ENCODE measurements around the gene RPL9. TPM values are rescaled to one million over a fixed set of nuclear protein-coding genes. Genes with fewer than 3 reads are reported as not detected.
A peak's percentile ranks its signal among the peaks of the same experiment; 100 is the strongest.

Gene RPL9
- total RNA-seq, 1 donor from 2014 or later, result 831 TPM

DNA sequence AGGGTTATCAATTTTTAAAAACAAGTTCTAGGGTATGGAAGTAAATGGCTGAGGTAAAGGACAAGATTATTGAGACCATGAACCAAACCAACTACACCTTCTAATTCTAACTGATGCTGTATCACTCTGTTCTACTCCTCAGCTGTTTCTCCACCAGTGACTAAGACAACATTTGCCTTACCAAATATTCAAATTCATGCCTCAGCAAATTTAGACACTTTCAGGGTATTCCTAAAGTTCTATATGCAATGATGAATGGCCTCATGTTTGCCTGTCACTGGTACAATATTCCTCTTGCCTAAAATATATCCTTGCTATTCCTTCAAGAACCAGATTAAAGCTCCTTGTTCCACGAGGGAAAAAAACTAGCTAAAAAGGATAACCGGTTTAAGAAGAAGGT, 5.0 kb downstream of the RPL9 start:
- Mint-ChIP-seq H3K4me3 (ENCODE audit: unreplicated experiment) (no peak overlapping the region), H3K36me3 (ENCODE audit: unreplicated experiment) (peaks cover 6% of the 10 kb centered on the region), H3K9me3 (ENCODE audit: unreplicated experiment) (peaks cover 8% of the 10 kb centered on the region), H3K27me3 (ENCODE audit: unreplicated experiment) (peaks cover 9% of the 10 kb centered on the region), H3K4me1 (ENCODE audit: low read depth, unreplicated experiment) (peaks cover 9% of the 10 kb centered on the region), H3K27ac (ENCODE audit: unreplicated experiment) (no peak overlapping the region)
- TF ChIP-seq, protein P1, sequence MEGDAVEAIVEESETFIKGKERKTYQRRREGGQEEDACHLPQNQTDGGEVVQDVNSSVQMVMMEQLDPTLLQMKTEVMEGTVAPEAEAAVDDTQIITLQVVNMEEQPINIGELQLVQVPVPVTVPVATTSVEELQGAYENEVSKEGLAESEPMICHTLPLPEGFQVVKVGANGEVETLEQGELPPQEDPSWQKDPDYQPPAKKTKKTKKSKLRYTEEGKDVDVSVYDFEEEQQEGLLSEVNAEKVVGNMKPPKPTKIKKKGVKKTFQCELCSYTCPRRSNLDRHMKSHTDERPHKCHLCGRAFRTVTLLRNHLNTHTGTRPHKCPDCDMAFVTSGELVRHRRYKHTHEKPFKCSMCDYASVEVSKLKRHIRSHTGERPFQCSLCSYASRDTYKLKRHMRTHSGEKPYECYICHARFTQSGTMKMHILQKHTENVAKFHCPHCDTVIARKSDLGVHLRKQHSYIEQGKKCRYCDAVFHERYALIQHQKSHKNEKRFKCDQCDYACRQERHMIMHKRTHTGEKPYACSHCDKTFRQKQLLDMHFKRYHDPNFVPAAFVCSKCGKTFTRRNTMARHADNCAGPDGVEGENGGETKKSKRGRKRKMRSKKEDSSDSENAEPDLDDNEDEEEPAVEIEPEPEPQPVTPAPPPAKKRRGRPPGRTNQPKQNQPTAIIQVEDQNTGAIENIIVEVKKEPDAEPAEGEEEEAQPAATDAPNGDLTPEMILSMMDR (IDR thresholded peaks at IDR 0.05; ENCODE audit: partially characterized antibody, unreplicated experiment), result no peak
- DNase-seq, result no peak

DNA sequence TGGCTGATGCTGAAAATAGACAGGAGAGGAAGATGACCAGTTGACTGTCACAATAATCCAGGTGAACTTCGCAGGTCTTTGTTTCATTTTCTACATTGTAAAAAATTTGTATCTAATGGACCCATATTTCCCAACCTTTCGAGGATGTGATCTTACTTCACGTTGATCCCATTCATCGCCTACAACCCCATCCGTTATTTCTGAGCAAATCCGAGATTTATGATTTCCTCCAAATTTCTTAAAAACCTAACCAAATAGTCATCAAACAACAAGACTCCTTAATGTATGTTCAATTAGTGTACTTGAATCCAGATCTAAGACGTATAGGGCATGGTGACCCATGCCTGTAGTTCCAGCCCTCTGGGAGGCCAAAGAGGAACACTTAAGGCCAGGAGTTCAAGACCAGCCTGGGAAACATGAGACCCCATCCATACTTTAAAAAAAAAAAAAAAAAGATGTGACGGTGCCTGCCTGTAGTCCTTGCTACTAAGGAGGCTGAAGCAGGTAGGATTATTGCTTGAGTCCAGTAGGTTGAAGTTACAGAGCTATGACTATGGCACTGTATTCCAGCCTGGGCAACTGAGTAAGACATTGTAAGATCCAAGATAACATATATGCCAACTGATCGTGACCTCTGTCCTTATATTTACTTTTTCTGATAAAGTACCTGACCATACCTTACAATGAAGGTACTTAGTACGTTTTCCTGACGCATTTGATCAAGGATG, 5.7 kb downstream of the RPL9 start:
- H3K27ac Mint-ChIP-seq (ENCODE audit: unreplicated experiment), result peak overlapping the region; percentile 46
- peaks cover 6% of the 10 kb centered on the region for H3K36me3 Mint-ChIP-seq (ENCODE audit: unreplicated experiment)
- no peak for DNase-seq
- H3K27me3 Mint-ChIP-seq (ENCODE audit: unreplicated experiment), result peaks cover 2% of the 10 kb centered on the region
- peaks cover under 1% of the 10 kb centered on the region for H3K9me3 Mint-ChIP-seq (ENCODE audit: unreplicated experiment)
- no peak overlapping the region for H3K4me3 Mint-ChIP-seq (ENCODE audit: unreplicated experiment)
- TF ChIP-seq, protein P1 (IDR thresholded peaks at IDR 0.05; ENCODE audit: partially characterized antibody, unreplicated experiment), result no peak
- peaks cover 9% of the 10 kb centered on the region for H3K4me1 Mint-ChIP-seq (ENCODE audit: low read depth, unreplicated experiment)

DNA sequence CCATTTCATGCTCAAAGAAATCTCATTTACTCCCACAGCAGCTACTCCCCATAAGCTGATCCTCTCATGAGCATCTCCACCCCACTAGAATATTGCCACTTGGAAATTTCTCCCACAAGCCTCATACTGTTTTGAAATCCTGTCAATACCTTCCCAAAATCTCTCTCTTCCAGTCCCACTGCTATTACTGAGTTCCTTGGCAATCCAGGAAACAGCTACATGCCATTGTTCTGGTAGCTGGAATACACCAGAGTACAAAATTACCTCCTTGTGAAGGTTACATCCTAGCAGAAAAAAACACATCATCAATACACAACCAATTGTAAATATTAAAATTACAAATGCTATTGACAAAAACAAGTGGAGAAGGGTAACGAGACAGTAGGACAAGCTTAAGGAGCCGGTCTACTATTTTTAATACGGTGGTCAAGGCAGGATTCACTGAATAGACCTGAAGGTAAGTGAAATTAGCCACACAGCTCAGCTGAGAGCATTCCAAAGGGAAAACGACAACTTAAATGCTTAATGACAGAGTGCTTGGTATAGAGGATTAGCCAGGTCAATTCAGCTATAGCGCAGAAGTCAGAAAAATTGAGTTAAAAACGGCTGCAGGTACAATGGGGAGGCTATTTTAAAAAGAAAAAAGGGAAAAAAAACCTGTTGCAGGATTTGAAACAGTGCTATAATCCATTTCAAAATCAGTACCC, 6.4 kb downstream of the RPL9 start:
- Mint-ChIP-seq H3K9me3 (ENCODE audit: unreplicated experiment) (no peaks in the 10 kb centered on the region), H3K27me3 (ENCODE audit: unreplicated experiment) (peaks cover 2% of the 10 kb centered on the region), H3K36me3 (ENCODE audit: unreplicated experiment) (peaks cover 6% of the 10 kb centered on the region), H3K4me3 (ENCODE audit: unreplicated experiment) (peak overlapping the region; percentile 5), H3K4me1 (ENCODE audit: low read depth, unreplicated experiment) (peaks cover 13% of the 10 kb centered on the region), H3K27ac (ENCODE audit: unreplicated experiment) (no peak overlapping the region)
- TF ChIP-seq, protein P1 (IDR thresholded peaks at IDR 0.05; ENCODE audit: partially characterized antibody, unreplicated experiment), result no peak
- DNase-seq, result no peak

DNA sequence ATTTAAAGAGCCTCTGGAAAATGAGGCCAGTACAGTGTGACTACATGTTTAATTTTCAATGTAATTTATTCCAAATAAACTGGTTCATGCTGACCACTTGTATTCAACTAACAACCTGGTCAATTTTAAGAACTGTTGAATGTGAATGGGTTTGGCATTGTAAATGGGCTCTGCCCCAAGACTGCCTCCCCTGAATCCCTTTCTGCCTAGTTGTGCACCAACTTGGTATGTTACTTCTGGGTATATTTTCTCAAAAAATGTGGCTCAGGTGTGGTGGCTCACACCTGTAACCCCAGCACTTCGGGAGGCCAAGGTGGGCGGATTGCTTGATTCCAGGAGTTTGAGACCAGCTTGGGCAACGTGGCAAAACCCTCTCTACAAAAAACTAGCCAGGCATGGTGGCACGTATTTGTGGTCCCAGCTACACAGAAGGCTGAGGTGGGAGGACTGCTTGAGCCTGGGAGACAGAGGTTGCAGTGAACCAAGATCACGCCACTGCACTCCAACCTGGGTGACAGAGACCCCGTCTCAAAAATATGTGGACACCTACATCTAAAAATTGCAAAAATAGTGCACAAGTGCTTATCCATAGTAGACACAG, 7.2 kb downstream of the RPL9 start:
- H3K4me1 Mint-ChIP-seq (ENCODE audit: low read depth, unreplicated experiment), result peaks cover 7% of the 10 kb centered on the region
- H3K36me3 Mint-ChIP-seq (ENCODE audit: unreplicated experiment), result peaks cover 6% of the 10 kb centered on the region
- H3K27me3 Mint-ChIP-seq (ENCODE audit: unreplicated experiment), result peaks cover 2% of the 10 kb centered on the region
- no peaks in the 10 kb centered on the region for H3K9me3 Mint-ChIP-seq (ENCODE audit: unreplicated experiment)
- H3K4me3 Mint-ChIP-seq (ENCODE audit: unreplicated experiment), result no peak overlapping the region
- DNase-seq, result no peak
- TF ChIP-seq, protein P1 (IDR thresholded peaks at IDR 0.05; ENCODE audit: partially characterized antibody, unreplicated experiment), result no peak
- H3K27ac Mint-ChIP-seq (ENCODE audit: unreplicated experiment), result no peak overlapping the region
